DND-41 (cell line): ENCODE measurements around the gene LTBP1.

Experiments
- ATAC-seq: fragments of 200-7000 bp; cut with Tn5 transposase; 3 replicates; pipeline ENCODE4 v1.9.1; 2021; ENCODE audit warnings: low read depth; ENCODE audit not compliant: insufficient read depth
- DNase-seq: peaks from one replicate; pipeline ENCODE4 v3.0.0-alpha.2; 2020
- H2AFZ ChIP-seq: 2 replicates; pipeline ENCODE4 v1.6.0; 2012; ENCODE audit warnings: low read depth, low read length
- H3K27ac ChIP-seq: 2 replicates; pipeline ENCODE4 v1.5.1; 2012; ENCODE audit warnings: low read length, inconsistent platforms
- H3K27me3 ChIP-seq: fragments of 200-600 bp; sonication (generic); 2 replicates; pipeline ENCODE4 v1.6.0; 2012; ENCODE audit warnings: low read length, mild to moderate bottlenecking, inconsistent platforms; ENCODE audit not compliant: insufficient read depth, poor library complexity
- H3K36me3 ChIP-seq: 2 replicates; pipeline ENCODE4 v1.5.1; 2012; ENCODE audit warnings: low read length, inconsistent platforms; ENCODE audit not compliant: insufficient read depth
- H3K4me1 ChIP-seq: 2 replicates; pipeline ENCODE4 v1.5.1; 2012; ENCODE audit warnings: mild to moderate bottlenecking, low read length; ENCODE audit not compliant: insufficient read depth
- H3K4me2 ChIP-seq: 2 replicates; pipeline ENCODE4 v1.6.0; 2012; ENCODE audit warnings: mild to moderate bottlenecking, moderate library complexity, low read length, inconsistent platforms; ENCODE audit not compliant: insufficient read depth
- H3K4me3 ChIP-seq, 2 experiments: fragments of 200-600 bp in 1 of 2; shearing (Covaris generic) in 1 of 2; 2 replicates each; pipeline ENCODE4 v1.5.1; 2012 to 2016; ENCODE audit warnings: inconsistent platforms in 2 of 2, low read length in 2 of 2, mild to moderate bottlenecking in 2 of 2, low read depth in 1 of 2, moderate library complexity in 1 of 2
- H3K79me2 ChIP-seq: 2 replicates; pipeline ENCODE4 v1.6.0; 2012; ENCODE audit warnings: low read length, inconsistent platforms; ENCODE audit not compliant: insufficient read depth
- H3K9ac ChIP-seq: 2 replicates; pipeline ENCODE4 v1.6.0; 2012; ENCODE audit warnings: low read depth, mild to moderate bottlenecking, inconsistent platforms, low read length, moderate library complexity
- H3K9me3 ChIP-seq: 2 replicates; pipeline ENCODE4 v1.5.1; 2012; ENCODE audit warnings: low read length, moderate library complexity, mild to moderate bottlenecking, inconsistent platforms; ENCODE audit not compliant: insufficient read depth, severe bottlenecking
- H4K20me1 ChIP-seq: 2 replicates; pipeline ENCODE4 v1.6.0; 2012; ENCODE audit warnings: low read length; ENCODE audit not compliant: insufficient read depth
- EZH2 ChIP-seq: IDR thresholded peaks from 3 replicates; pipeline ENCODE4 v1.6.1; 2012; ENCODE audit warnings: borderline replicate concordance, low read depth, mild to moderate bottlenecking, moderate library complexity, low read length, inconsistent platforms; ENCODE audit not compliant: severe bottlenecking
- TF ChIP-seq, protein P1 (sequence below): IDR thresholded peaks from 2 replicates; pipeline ENCODE4 v1.5.1; 2012; ENCODE audit warnings: borderline replicate concordance, low read length, moderate library complexity, mild to moderate bottlenecking; ENCODE audit not compliant: poor library complexity, severe bottlenecking; ENCODE audit errors: extremely low read depth

Gene LTBP1

DNA sequence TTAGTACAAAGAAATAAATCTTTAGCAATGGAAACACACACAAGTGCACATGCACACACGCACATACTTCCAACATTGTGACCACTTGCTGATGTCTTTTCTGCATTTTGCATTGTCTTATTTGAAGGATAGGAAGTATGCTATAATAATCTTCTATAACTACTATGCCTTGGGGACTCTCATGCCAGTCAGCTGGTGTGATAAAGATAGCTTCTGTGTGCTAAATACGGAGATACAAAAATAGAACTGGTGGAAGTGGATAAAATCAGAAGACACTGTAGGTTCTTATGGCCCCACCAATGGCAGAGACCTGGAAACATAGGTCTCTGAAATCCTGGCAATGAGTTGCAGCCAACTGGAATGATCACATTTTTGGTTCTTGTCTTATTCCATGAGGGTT is 498.2 kb downstream of the LTBP1 start:
- Histone ChIP-seq H3K4me3 (no peak overlapping the region), H3K9ac (no peak overlapping the region), H3K27ac (no peak overlapping the region), H3K9me3 (no peaks in the 10 kb centered on the region), H3K79me2 (no peaks in the 10 kb centered on the region), H2AFZ (no peak overlapping the region), H3K36me3 (no peaks in the 10 kb centered on the region), H3K4me1 (no peaks in the 10 kb centered on the region), H3K27me3 (no peaks in the 10 kb centered on the region), H4K20me1 (no peaks in the 10 kb centered on the region), H3K4me2 (no peak overlapping the region)
- no peak for DNase-seq
- TF ChIP-seq, protein P1, sequence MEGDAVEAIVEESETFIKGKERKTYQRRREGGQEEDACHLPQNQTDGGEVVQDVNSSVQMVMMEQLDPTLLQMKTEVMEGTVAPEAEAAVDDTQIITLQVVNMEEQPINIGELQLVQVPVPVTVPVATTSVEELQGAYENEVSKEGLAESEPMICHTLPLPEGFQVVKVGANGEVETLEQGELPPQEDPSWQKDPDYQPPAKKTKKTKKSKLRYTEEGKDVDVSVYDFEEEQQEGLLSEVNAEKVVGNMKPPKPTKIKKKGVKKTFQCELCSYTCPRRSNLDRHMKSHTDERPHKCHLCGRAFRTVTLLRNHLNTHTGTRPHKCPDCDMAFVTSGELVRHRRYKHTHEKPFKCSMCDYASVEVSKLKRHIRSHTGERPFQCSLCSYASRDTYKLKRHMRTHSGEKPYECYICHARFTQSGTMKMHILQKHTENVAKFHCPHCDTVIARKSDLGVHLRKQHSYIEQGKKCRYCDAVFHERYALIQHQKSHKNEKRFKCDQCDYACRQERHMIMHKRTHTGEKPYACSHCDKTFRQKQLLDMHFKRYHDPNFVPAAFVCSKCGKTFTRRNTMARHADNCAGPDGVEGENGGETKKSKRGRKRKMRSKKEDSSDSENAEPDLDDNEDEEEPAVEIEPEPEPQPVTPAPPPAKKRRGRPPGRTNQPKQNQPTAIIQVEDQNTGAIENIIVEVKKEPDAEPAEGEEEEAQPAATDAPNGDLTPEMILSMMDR: no peak
- TF ChIP-seq EZH2: no peak
- ATAC-seq: no peak

DNA sequence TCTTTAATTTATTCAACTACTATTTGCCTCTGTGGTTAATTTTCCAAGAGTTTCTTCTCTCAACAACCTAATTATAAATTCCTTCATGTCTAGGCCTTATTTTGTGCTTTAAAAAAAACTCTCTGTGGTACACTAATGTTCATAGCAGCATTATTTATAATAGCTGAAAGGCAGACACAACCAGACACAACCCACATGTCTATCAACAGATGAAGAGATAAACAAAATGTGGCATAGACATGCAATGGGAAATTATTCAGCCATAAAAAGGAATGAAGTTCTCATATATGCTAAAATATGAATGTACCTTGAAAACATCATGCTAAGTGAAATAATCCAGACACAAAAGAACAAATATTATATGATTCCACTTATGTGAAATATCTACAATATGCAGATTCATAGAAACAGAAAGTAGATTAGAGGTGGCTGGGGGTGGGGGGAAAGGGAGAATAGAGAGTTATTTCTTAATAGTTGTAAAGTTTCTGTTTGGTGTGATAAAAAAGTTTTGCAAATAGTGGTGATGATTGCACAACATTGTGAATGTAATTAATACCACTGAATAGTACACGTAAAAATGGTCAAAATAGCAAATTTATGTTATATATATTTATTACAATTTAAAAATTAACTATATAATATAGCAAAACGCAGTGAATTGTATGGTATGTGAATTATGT is 501.6 kb downstream of the LTBP1 start:
- ATAC-seq: no peak
- Histone ChIP-seq H3K36me3 (no peaks in the 10 kb centered on the region), H3K27ac (no peak overlapping the region), H3K4me1 (no peaks in the 10 kb centered on the region), H4K20me1 (no peaks in the 10 kb centered on the region), H3K9me3 (peaks cover 2% of the 10 kb centered on the region), H3K4me2 (no peak overlapping the region), H3K27me3 (no peaks in the 10 kb centered on the region), H3K79me2 (no peaks in the 10 kb centered on the region), H2AFZ (no peak overlapping the region), H3K9ac (no peak overlapping the region), H3K4me3 (no peak overlapping the region)
- TF ChIP-seq EZH2: no peak
- TF ChIP-seq, protein P1: no peak
- no peak for DNase-seq
